ENCODE measurements around the gene ELAVL2. TPM values are rescaled to one million over a fixed set of nuclear protein-coding genes. Genes with fewer than 3 reads are reported as not detected.

ELAVL2 gene
- total and polyA plus RNA-seq, 2 donors (not counting 3 experiments of a cell fraction or from before 2014, with no cell fraction given): 0.06 to 0.20 TPM

DNA sequence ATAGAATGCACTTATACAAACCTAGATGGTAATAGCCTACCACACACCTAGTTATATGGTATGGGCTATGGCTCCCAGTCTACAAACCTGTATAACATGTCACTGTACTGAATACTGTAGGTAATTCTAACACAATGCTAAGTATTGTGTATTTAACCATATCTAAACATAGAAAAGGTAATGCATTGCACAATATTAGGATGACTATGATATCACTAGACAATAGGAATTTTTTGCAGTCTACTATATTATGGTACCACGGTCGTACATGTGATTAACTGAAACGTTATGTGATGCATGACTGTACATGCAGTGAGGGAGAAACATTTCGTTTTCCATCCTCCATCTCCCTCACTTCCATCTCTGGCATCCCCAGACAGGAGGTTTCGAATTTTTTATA lies 130.5 kb downstream of the ELAVL2 start:
- dilution Hi-C loops (cut with MboI; ENCODE audit: extremely low pct_ligation_motif_present, low sequenced_read_pairs): no loop called here
- Histone ChIP-seq H2AFZ (ENCODE audit: low read depth, low read length) (no peak overlapping the region), H3K9me1 (replicated peaks; ENCODE audit: control insufficient read depth, extremely low read depth, insufficient read depth, low read length) (no peaks in the 10 kb centered on the region), H4K20me1 (replicated peaks; ENCODE audit: control insufficient read depth, extremely low read depth, insufficient read depth, low read length) (no peaks in the 10 kb centered on the region), H3K79me2 (ENCODE audit: control insufficient read depth, insufficient read depth, low read length) (no peaks in the 10 kb centered on the region), H3K4me2 (ENCODE audit: insufficient read depth, low read length) (no peak overlapping the region), H3K36me3 (ENCODE audit: control insufficient read depth in 2 of 2, extremely low read depth in 1 of 2, insufficient read depth in 2 of 2, low read length in 2 of 2) (no peaks in the 10 kb centered on the region), H3K9ac (replicated peaks; ENCODE audit: extremely low read depth, insufficient read depth, low read length) (no peak overlapping the region), H3K27me3 (ENCODE audit: control insufficient read depth in 2 of 2, insufficient read depth in 2 of 2, low read length in 2 of 2) (no peaks in the 10 kb centered on the region), H3K9me3 (replicated peaks; ENCODE audit: control insufficient read depth, insufficient read depth, low read length) (no peaks in the 10 kb centered on the region), H3K4me1 (ENCODE audit: control insufficient read depth, extremely low read depth, insufficient read depth, low read length) (no peaks in the 10 kb centered on the region), H3K4me3 (replicated peaks in 1 of 3; ENCODE audit: insufficient read depth in 1 of 3, low read depth in 1 of 3, low read length in 3 of 3) (no peak overlapping the region), H3K27ac (ENCODE audit: insufficient read depth, low read depth, low read length) (no peak overlapping the region)
- no peak for TF ChIP-seq JUN (IDR thresholded peaks at IDR 0.05; ENCODE audit: borderline replicate concordance, insufficient read depth, insufficient read length, low read depth)
- no peak for TF ChIP-seq POLR2AphosphoS5 (IDR thresholded peaks at IDR 0.05; ENCODE audit: insufficient read depth, low read depth, low read length)
- TF ChIP-seq MYC (IDR thresholded peaks at IDR 0.05; ENCODE audit: low read depth, low read length): no peak
- TF ChIP-seq GATA2 (IDR thresholded peaks at IDR 0.05; ENCODE audit: insufficient read depth, insufficient read length, low read depth, low read length): no peak
- TF ChIP-seq FOS (IDR thresholded peaks at IDR 0.05; ENCODE audit: borderline replicate concordance, insufficient read depth, low read length): no peak
- TF ChIP-seq, protein P1, sequence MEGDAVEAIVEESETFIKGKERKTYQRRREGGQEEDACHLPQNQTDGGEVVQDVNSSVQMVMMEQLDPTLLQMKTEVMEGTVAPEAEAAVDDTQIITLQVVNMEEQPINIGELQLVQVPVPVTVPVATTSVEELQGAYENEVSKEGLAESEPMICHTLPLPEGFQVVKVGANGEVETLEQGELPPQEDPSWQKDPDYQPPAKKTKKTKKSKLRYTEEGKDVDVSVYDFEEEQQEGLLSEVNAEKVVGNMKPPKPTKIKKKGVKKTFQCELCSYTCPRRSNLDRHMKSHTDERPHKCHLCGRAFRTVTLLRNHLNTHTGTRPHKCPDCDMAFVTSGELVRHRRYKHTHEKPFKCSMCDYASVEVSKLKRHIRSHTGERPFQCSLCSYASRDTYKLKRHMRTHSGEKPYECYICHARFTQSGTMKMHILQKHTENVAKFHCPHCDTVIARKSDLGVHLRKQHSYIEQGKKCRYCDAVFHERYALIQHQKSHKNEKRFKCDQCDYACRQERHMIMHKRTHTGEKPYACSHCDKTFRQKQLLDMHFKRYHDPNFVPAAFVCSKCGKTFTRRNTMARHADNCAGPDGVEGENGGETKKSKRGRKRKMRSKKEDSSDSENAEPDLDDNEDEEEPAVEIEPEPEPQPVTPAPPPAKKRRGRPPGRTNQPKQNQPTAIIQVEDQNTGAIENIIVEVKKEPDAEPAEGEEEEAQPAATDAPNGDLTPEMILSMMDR (IDR thresholded peaks at IDR 0.05; ENCODE audit: extremely low read depth in 1 of 2, insufficient read depth in 1 of 2, low read depth in 1 of 2, low read length in 2 of 2): no peak
- TF ChIP-seq, protein P2, sequence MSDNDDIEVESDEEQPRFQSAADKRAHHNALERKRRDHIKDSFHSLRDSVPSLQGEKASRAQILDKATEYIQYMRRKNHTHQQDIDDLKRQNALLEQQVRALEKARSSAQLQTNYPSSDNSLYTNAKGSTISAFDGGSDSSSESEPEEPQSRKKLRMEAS (IDR thresholded peaks at IDR 0.05; ENCODE audit: insufficient read depth, insufficient read length): no peak
- no peak for TF ChIP-seq EZH2 (IDR thresholded peaks at IDR 0.05; ENCODE audit: borderline replicate concordance, low read depth, low read length, severe bottlenecking)
- no peak for TF ChIP-seq POLR2A (IDR thresholded peaks at IDR 0.05; ENCODE audit: low read depth, low read length)
- intact Hi-C loops (cut with micrococcal nuclease): no loop called here
- no TSS peak for BruUV-seq (replicated peaks)
- ChIA-PET POLR2A (no interaction called here), CTCF (no interaction called here)
- DNase-seq (ENCODE audit: low read depth, low spot score) (no peak), FAIRE-seq (no peak)

Data from endothelial cell of umbilical vein (primary cell).